Subcutaneous abdominal adipose tissue (tissue), 5 donors: ENCODE results near the gene TUBA1C.
A peak's percentile ranks its signal among the peaks of the same experiment; 100 is the strongest.
"Not testable (repeated sequence)": the region's sequence is repeated elsewhere in the genome, so short reads cannot be mapped to it uniquely, and the experiment has no call there.

ENCODE experiments used
- H3K27ac ChIP-seq: one replicate; pipeline ENCODE4 v1.7.0; 2013; ENCODE audit warnings: low read depth, mild to moderate bottlenecking, inconsistent platforms, low read length, moderate library complexity
- H3K27me3 ChIP-seq, 5 donors: one replicate each; pipeline ENCODE4 v1.7.0; 2013; ENCODE audit warnings: low read length in 5 of 5, inconsistent platforms in 1 of 5; ENCODE audit not compliant: control insufficient read depth in 5 of 5, insufficient read depth in 4 of 5
- H3K36me3 ChIP-seq, 5 donors: one replicate each; pipeline ENCODE4 v1.7.0; 2013; ENCODE audit warnings: low read length in 5 of 5; ENCODE audit not compliant: control insufficient read depth in 5 of 5, insufficient read depth in 5 of 5
- H3K4me1 ChIP-seq, 5 donors: one replicate each; pipeline ENCODE4 v1.7.0; 2013; ENCODE audit warnings: low read length in 5 of 5, mild to moderate bottlenecking in 3 of 5, moderate library complexity in 1 of 5; ENCODE audit not compliant: control insufficient read depth in 5 of 5, insufficient read depth in 5 of 5
- H3K4me3 ChIP-seq, 5 donors: one replicate each; pipeline ENCODE4 v1.7.0; 2013; ENCODE audit warnings: low read length in 5 of 5, low read depth in 1 of 5
- H3K9ac ChIP-seq, 5 donors: one replicate each; pipeline ENCODE4 v1.7.0; 2013; ENCODE audit warnings: low read length in 5 of 5, mild to moderate bottlenecking in 4 of 5, moderate library complexity in 3 of 5
- H3K9me3 ChIP-seq, 5 donors: one replicate each; pipeline ENCODE4 v1.7.0; 2013; ENCODE audit warnings: low read length in 5 of 5; ENCODE audit not compliant: control insufficient read depth in 5 of 5
- donor health status: healthy.
- donor health status: healthy.
- donor health status: healthy.
- donor health status: healthy.
- donor health status: healthy.

Gene TUBA1C

DNA sequence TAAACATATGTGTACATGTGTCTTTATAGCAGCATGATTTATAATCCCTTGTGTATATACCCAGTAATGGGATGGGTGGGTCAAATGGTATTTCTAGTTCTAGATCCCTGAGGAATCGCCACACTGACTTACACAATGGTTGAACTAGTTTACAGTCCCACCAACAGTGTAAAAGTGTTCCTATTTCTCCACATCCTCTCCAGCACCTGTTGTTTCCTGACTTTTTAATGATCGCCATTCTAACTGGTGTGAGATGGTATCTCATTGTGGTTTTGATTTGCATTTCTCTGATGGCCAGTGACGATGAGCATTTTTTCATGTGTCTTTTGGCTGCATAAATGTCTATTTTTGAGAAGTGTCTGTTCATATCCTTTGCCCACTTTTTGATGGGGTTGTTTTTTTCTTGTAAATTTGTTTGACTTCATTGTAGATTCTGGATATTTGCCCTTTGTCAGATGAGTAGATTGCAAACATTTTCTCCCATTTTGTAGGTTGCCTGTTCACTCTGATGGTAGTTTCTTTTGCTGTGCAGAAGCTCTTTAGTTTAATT, 45.6 kb downstream of the TUBA1C start:
- not testable (repeated sequence) for H3K4me1 ChIP-seq, H3K27me3 ChIP-seq, H3K27ac ChIP-seq, H3K9me3 ChIP-seq, H3K9ac ChIP-seq, H3K36me3 ChIP-seq, H3K4me3 ChIP-seq

DNA sequence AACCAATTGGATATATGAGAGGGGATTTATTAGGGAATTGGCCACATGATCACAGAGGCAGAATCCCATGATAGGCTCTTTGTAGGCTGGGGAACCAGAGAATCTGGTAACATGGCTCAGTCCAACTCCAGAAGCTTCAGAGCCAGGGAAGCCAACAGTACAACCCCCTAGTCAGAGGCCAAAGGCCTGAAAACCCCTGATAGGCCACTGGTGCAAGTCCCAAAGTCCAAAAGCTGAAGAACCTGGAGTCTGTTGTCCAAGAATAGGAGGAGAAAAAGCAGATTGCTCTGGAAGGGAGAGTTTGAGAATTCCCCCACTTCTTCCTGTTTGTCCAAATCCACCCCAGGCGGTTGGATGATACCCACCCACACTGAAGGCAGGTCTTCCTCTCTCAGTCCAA, 49.9 kb downstream of the TUBA1C start:
- Histone ChIP-seq H3K9me3 (no peaks in the 10 kb centered on the region), H3K4me1 (no peaks in the 10 kb centered on the region), H3K27ac (no peak overlapping the region)

DNA sequence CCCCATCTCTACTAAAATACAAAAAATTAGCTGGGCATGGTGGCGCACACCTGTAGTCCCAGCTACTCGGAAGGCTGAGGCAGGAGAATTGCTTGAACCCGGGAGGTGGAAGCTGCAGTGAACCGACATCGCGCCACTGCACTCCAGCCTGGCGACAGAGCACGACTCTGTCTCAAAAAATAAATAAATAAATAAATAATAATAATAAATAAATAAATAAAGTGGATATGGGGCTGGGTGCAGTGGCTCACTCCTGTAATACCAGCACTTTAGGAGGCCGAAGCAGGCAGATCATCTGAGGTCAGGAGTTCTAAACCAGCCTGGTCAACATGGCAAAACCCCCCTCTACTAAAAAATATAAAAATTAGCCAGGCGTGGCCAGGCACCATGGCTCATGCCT, 52.2 kb downstream of the TUBA1C start:
- H3K36me3 ChIP-seq, H3K9me3 ChIP-seq, H3K9ac ChIP-seq, H3K4me3 ChIP-seq, H3K4me1 ChIP-seq, H3K27me3 ChIP-seq, H3K27ac ChIP-seq: not testable (repeated sequence)

More for the DNA sequence above, 49.9 kb downstream of the TUBA1C start:
- H3K36me3 ChIP-seq = no peaks in the 10 kb centered on the region
- H3K9ac ChIP-seq = no peak overlapping the region
- H3K27me3 ChIP-seq = no peaks in the 10 kb centered on the region
- no peak overlapping the region for H3K4me3 ChIP-seq

DNA sequence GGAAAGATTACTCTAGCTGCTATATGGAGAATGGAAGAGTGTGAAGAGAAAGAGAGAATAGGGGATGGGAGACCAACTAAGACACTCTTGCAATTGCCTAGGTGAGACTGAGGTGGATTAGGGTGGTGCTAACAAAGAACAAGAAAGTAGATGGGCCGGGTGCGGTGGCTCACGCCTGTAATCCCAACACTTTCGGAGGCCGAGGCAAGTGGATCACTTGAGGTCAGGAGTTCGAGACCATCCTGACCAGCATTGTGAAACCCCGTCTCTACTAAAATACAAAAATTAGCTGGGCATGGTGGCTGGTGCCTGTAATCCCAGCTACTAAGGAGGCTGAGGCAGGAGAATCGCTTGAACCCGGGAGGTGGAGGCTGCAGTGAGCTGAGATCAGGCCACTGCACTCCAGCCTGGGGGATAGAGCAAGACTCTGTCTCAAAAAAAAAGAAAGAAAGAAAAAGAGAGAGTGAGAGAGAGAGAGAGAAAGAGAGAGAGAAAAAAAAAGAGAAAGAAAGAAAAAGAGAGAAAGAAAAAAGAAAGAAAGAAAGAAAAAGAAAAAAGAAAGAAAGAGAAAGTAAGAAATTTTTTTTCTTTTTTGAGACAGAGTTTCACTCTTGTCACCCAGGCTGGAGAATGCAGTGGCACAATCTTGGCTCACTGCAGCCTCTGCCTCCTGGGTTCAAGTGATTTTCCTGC, 55.7 kb downstream of the TUBA1C start:
- not testable (repeated sequence) for H3K4me3 ChIP-seq, H3K36me3 ChIP-seq, H3K9ac ChIP-seq, H3K27ac ChIP-seq, H3K9me3 ChIP-seq, H3K27me3 ChIP-seq
- H3K4me1 ChIP-seq = peaks cover 0 to 19% (median 15%) of the 10 kb centered on the region in 5 donors

DNA sequence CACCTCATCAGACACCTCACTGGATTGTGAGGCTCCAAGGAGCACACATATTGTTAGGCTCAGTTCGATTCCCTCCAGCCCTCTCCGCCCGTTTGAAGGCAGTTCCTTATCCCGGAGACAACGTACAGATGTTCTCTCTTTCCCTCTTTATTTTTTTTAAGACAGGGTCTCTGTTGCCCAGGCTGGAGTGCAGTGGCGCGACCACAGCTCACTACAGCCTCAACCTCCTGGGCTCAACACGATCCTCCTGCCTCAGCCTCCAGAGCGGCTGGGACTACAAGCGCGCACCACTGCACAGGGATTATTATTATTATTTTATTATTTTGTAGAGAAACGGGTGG, 57.5 kb downstream of the TUBA1C start:
- peak overlapping the region in 4 of 5 donors; percentile 55 to 86 (median 78) for H3K9ac ChIP-seq
- H3K4me1 ChIP-seq = peaks cover 0 to 19% (median 15%) of the 10 kb centered on the region in 5 donors
- H3K27me3 ChIP-seq = no peaks in the 10 kb centered on the region
- H3K9me3 ChIP-seq = no peaks in the 10 kb centered on the region
- H3K4me3 ChIP-seq = peak overlapping the region; percentile 63 to 82 (median 77)
- no peak overlapping the region for H3K27ac ChIP-seq
- no peaks in the 10 kb centered on the region for H3K36me3 ChIP-seq

DNA sequence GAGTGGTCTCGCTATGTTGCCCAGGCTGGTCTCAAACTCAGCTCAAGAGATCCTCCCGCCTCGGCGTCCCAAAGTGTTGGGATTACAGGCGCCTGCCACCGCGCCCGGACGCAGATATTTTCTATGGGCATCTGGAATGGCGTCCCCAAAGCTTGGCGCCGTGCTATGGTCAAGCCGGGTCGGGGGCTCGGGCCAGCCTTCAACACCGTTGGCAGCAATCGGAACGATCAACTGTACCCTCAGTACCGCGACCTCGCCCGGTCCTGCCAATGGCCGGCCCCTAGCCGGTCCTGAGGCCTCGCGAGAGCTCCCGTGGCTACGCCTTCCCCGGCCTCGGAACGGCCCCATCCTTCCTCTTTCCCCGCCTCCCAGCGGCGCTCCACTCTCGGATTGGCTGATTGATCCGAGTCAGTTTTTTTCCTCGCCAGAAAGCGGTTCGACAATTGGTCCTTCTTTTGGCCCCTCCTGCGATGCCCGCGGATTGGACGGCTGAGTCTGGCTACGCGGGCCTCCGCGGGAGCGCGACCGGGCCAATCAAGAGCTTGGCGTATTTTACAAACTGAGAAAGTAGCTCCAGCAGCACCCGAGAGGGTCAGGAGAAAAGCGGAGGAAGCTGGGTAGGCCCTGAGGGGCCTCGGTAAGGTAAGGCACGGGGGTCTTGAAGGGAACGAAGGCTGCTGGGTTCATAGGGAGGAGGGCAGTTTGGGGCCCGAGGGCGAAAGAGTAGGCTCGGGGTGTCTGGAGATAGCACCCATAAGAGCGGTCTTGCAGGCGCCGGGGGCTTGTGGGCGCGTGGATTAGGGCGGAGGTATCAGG, 58.0 kb downstream of the TUBA1C start, which contains the start of gene TROAP:
Gene TROAP (plus strand): TSS at position 548 of the 816 bp plus-strand sequence. CDS start 354 bp downstream, outside the sequence.
- Histone ChIP-seq H3K4me3 (peak within 1 kb of the TSS; percentile 75 to 82 (median 79)), H3K27me3 (no peaks in the 10 kb centered on the region), H3K27ac (no peak within 1 kb of the TSS), H3K9ac (peak within 1 kb of the TSS in 4 of 5 donors; percentile 55 to 86 (median 78)), H3K9me3 (no peaks in the 10 kb centered on the region), H3K4me1 (peaks cover 0 to 19% (median 15%) of the 10 kb centered on the region in 5 donors), H3K36me3 (no peaks in the 10 kb centered on the region)

DNA sequence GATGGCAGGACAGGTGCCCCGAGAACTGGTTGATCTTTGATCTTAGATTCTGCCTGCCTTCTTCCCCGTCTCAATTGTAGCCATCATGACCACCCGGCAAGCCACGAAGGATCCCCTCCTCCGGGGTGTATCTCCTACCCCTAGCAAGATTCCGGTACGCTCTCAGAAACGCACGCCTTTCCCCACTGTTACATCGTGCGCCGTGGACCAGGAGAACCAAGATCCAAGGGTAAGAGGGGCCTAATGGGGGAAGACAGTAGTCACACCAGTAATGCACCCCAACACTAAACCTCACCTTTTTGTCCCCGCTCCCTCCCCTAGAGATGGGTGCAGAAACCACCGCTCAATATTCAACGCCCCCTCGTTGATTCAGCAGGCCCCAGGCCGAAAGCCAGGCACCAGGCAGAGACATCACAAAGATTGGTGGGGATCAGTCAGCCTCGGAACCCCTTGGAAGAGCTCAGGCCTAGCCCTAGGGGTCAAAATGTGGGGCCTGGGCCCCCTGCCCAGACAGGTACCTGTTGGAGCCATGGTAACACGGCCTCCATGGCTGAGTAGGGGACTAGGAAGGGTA, 58.7 kb downstream of the TUBA1C start:
- Histone ChIP-seq H3K9me3 (no peaks in the 10 kb centered on the region), H3K36me3 (no peaks in the 10 kb centered on the region), H3K4me1 (peaks cover 0 to 19% (median 15%) of the 10 kb centered on the region in 5 donors), H3K27me3 (no peaks in the 10 kb centered on the region), H3K4me3 (peak overlapping the region; percentile 65 to 82 (median 77)), H3K27ac (no peak overlapping the region), H3K9ac (peak overlapping the region in 4 of 5 donors; percentile 31 to 74 (median 49))
